ENCODE results near the gene KEL. TPM values are rescaled to one million over a fixed set of nuclear protein-coding genes. Genes with fewer than 3 reads are reported as not detected.

KEL gene
- total RNA-seq (under 1 TPM in 1 of 2 experiments, not detected in 1; 0.20 TPM), polyA plus RNA-seq (not detected)

GRCh38 chr7:142961973-142962926, at the start of gene KEL:
Gene KEL, minus strand, starts transcription at chr7:142962363. Its CDS starts 157 bp downstream, at chr7:142962206.
- ChIA-PET POLR2A (no interaction called here), CTCF (no interaction called here)
- Histone ChIP-seq H3K27ac (ENCODE audit: low read depth, low read length) (peak within 1 kb of the TSS; percentile 83), H3K4me3 (ENCODE audit: low read length) (peak within 1 kb of the TSS; percentile 29), H3K4me1 (ENCODE audit: insufficient read depth, low read length) (no peaks in the 10 kb centered on the region), H3K36me3 (ENCODE audit: insufficient read depth, low read length) (no peaks in the 10 kb centered on the region), H3K9me3 (ENCODE audit: low read length) (no peaks in the 10 kb centered on the region), H3K27me3 (ENCODE audit: insufficient read depth, low read length, poor library complexity, severe bottlenecking) (no peaks in the 10 kb centered on the region)
- H3K27ac Mint-ChIP-seq, result no peak within 1 kb of the TSS
- H3K4me3 Mint-ChIP-seq, result no peak within 1 kb of the TSS
- no peaks in the 10 kb centered on the region for H3K4me1 Mint-ChIP-seq
- H3K9me3 Mint-ChIP-seq, result no peaks in the 10 kb centered on the region
- no peak for DNase-seq
- H3K36me3 Mint-ChIP-seq, result no peaks in the 10 kb centered on the region
- peaks cover 15 to 68% of the 10 kb centered on the region in 2 donors for H3K27me3 Mint-ChIP-seq

GRCh38 chr7:143008007-143008901, 46.1 kb upstream of the KEL start:
- no peaks in the 10 kb centered on the region for H3K36me3 ChIP-seq (ENCODE audit: insufficient read depth, low read length)
- DNase-seq, result peak; percentile 66 to 85 (median 69)
- ChIA-PET POLR2A (no interaction called here), CTCF (interaction anchor here (0.7 to 5.9 kb wide), 12 partner anchors 8 to 376 kb away, joined by 3 to 70 read pairs (median 3); no protein-coding TSS in a partner anchor)
- H3K4me1 ChIP-seq (ENCODE audit: insufficient read depth, low read length), result peaks cover 1% of the 10 kb centered on the region
- Mint-ChIP-seq H3K4me3 (no peak overlapping the region), H3K36me3 (peaks cover 0 to 3% (median 0%) of the 10 kb centered on the region in 3 donors), H3K27ac (peak overlapping the region in 1 of 8 donors; percentile 8), H3K9me3 (peaks cover 0 to 2% (median 0%) of the 10 kb centered on the region in 5 donors), H3K27me3 (peaks cover 4 to 14% of the 10 kb centered on the region in 2 donors), H3K4me1 (peaks cover 6 to 9% (median 7%) of the 10 kb centered on the region in 3 donors)
- no peaks in the 10 kb centered on the region for H3K9me3 ChIP-seq (ENCODE audit: low read length)
- H3K4me3 ChIP-seq (ENCODE audit: low read length), result no peak overlapping the region
- peaks cover 6% of the 10 kb centered on the region for H3K27me3 ChIP-seq (ENCODE audit: insufficient read depth, low read length, poor library complexity, severe bottlenecking)
- H3K27ac ChIP-seq (ENCODE audit: low read depth, low read length), result no peak overlapping the region

- peaks cover 0 to 3% (median 0%) of the 10 kb centered on the region in 3 donors for H3K36me3 Mint-ChIP-seq
- peaks cover 3 to 8% of the 10 kb centered on the region in 2 donors for H3K27me3 Mint-ChIP-seq
- H3K4me1 Mint-ChIP-seq, result peaks cover 8 to 14% (median 11%) of the 10 kb centered on the region in 3 donors
- H3K27me3 ChIP-seq (ENCODE audit: insufficient read depth, low read length, poor library complexity, severe bottlenecking), result peaks cover 6% of the 10 kb centered on the region
- DNase-seq, result no peak
- H3K9me3 ChIP-seq (ENCODE audit: low read length), result no peaks in the 10 kb centered on the region
- H3K4me1 ChIP-seq (ENCODE audit: insufficient read depth, low read length), result peaks cover 6% of the 10 kb centered on the region
- no peak overlapping the region for H3K4me3 Mint-ChIP-seq
- no peak overlapping the region for H3K27ac Mint-ChIP-seq
- POLR2A ChIA-PET, result no interaction called here
- no peak overlapping the region for H3K4me3 ChIP-seq (ENCODE audit: low read length)
- no peaks in the 10 kb centered on the region for H3K36me3 ChIP-seq (ENCODE audit: insufficient read depth, low read length)
- CTCF ChIA-PET, result interaction anchor here (1.2 to 5.9 kb wide), 3 partner anchors 209 to 702 kb away, joined by 3 to 70 read pairs (median 3); no protein-coding TSS in a partner anchor
- peaks cover 0 to 2% (median 0%) of the 10 kb centered on the region in 5 donors for H3K9me3 Mint-ChIP-seq
- H3K27ac ChIP-seq (ENCODE audit: low read depth, low read length), result no peak overlapping the region
These were observed 43.6 kb upstream of the KEL start for GRCh38 chr7:143005632-143006260.

- Histone ChIP-seq H3K9me3 (ENCODE audit: low read length) (no peaks in the 10 kb centered on the region), H3K4me3 (ENCODE audit: low read length) (peak overlapping the region; percentile 37), H3K27ac (ENCODE audit: low read depth, low read length) (no peak overlapping the region), H3K4me1 (ENCODE audit: insufficient read depth, low read length) (peaks cover 6% of the 10 kb centered on the region), H3K27me3 (ENCODE audit: insufficient read depth, low read length, poor library complexity, severe bottlenecking) (peaks cover 5% of the 10 kb centered on the region), H3K36me3 (ENCODE audit: insufficient read depth, low read length) (no peaks in the 10 kb centered on the region)
- peaks cover 3 to 8% of the 10 kb centered on the region in 2 donors for H3K27me3 Mint-ChIP-seq
- peak overlapping the region in 3 of 8 donors; percentile 70 to 93 (median 75) for H3K27ac Mint-ChIP-seq
- POLR2A ChIA-PET, result no interaction called here
- DNase-seq, result peak in 4 of 5 donors; percentile 13 to 61 (median 52)
- H3K9me3 Mint-ChIP-seq, result peaks cover 0 to 2% (median 0%) of the 10 kb centered on the region in 5 donors
- peaks cover 0 to 3% (median 0%) of the 10 kb centered on the region in 3 donors for H3K36me3 Mint-ChIP-seq
- peaks cover 8 to 14% (median 11%) of the 10 kb centered on the region in 3 donors for H3K4me1 Mint-ChIP-seq
- H3K4me3 Mint-ChIP-seq, result peak overlapping the region; percentile 8 to 88 (median 84)
- CTCF ChIA-PET, result interaction anchor here (0.6 to 2.9 kb wide), 27 partner anchors 8 to 700 kb away, joined by 3 to 22 read pairs (median 5); partner anchors contain the start of gene EPHB6
These were observed 41.4 kb upstream of the KEL start for GRCh38 chr7:143003393-143004051.

- peaks cover 3 to 7% of the 10 kb centered on the region in 2 donors for H3K27me3 Mint-ChIP-seq
- peak overlapping the region in 1 of 8 donors; percentile 93 for H3K27ac Mint-ChIP-seq
- DNase-seq, result no peak
- H3K4me3 Mint-ChIP-seq, result peak overlapping the region in 6 of 7 donors; percentile 80 to 88 (median 85)
- Histone ChIP-seq H3K36me3 (ENCODE audit: insufficient read depth, low read length) (no peaks in the 10 kb centered on the region), H3K27me3 (ENCODE audit: insufficient read depth, low read length, poor library complexity, severe bottlenecking) (no peaks in the 10 kb centered on the region), H3K27ac (ENCODE audit: low read depth, low read length) (no peak overlapping the region), H3K4me1 (ENCODE audit: insufficient read depth, low read length) (peaks cover 6% of the 10 kb centered on the region), H3K4me3 (ENCODE audit: low read length) (peak overlapping the region; percentile 37), H3K9me3 (ENCODE audit: low read length) (no peaks in the 10 kb centered on the region)
- H3K36me3 Mint-ChIP-seq, result peaks cover 0 to 3% (median 0%) of the 10 kb centered on the region in 3 donors
- H3K9me3 Mint-ChIP-seq, result peaks cover 0 to 2% (median 0%) of the 10 kb centered on the region in 5 donors
- peaks cover 6 to 12% (median 10%) of the 10 kb centered on the region in 3 donors for H3K4me1 Mint-ChIP-seq
- POLR2A ChIA-PET, result no interaction called here
- CTCF ChIA-PET, result interaction anchor here (0.6 to 2.9 kb wide), 25 partner anchors 9 to 700 kb away, joined by 3 to 22 read pairs (median 5); partner anchors contain the start of gene EPHB6
These were observed 40.7 kb upstream of the KEL start for GRCh38 chr7:143002898-143003297.

GRCh38 chr7:143002106-143002505, 39.9 kb upstream of the KEL start:
- no peak overlapping the region for H3K27ac Mint-ChIP-seq
- ChIA-PET POLR2A (no interaction called here), CTCF (interaction anchor here (0.8 to 2.9 kb wide), 13 partner anchors 9 to 699 kb away, joined by 3 to 22 read pairs (median 7); partner anchors contain the start of gene EPHB6)

More at GRCh38 chr7:143002106-143002505, 39.9 kb upstream of the KEL start:
- peaks cover 0 to 2% (median 0%) of the 10 kb centered on the region in 5 donors for H3K9me3 Mint-ChIP-seq
- H3K4me3 Mint-ChIP-seq, result no peak overlapping the region
- H3K4me1 Mint-ChIP-seq, result peaks cover 4 to 9% (median 8%) of the 10 kb centered on the region in 3 donors
- Histone ChIP-seq H3K4me3 (ENCODE audit: low read length) (no peak overlapping the region), H3K36me3 (ENCODE audit: insufficient read depth, low read length) (no peaks in the 10 kb centered on the region), H3K9me3 (ENCODE audit: low read length) (no peaks in the 10 kb centered on the region), H3K27me3 (ENCODE audit: insufficient read depth, low read length, poor library complexity, severe bottlenecking) (no peaks in the 10 kb centered on the region), H3K27ac (ENCODE audit: low read depth, low read length) (no peak overlapping the region), H3K4me1 (ENCODE audit: insufficient read depth, low read length) (peaks cover 6% of the 10 kb centered on the region)
- peaks cover 0 to 2% (median 0%) of the 10 kb centered on the region in 3 donors for H3K36me3 Mint-ChIP-seq
- peaks cover 1 to 4% of the 10 kb centered on the region in 2 donors for H3K27me3 Mint-ChIP-seq
- no peak for DNase-seq
